Measurements from ENCODE around the gene SYNE2.

DNA sequence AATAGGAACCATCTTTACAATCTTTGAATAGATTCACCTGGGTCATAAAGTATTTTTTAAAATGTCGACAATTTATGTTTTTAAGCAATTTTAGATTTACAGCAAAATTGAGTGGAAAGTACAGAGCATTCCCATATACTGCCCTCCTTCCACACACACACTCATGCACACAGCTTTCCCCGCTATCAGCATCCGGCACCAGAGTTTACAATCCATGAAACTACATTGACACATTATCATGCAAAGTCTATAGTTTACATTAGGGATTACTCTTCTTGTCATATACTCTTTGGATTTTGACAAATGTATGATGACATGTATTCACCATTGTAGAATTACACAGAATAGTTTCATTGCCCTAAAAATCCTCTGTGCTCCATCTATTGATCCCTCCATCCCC is 9.0 kb upstream of the SYNE2 start:
- TF ChIP-seq EZH2phosphoT487 (IDR thresholded peaks at IDR 0.05; ENCODE audit: borderline replicate concordance, low read depth, low read length), result no peak
- no peak for TF ChIP-seq CTCF (conservative IDR thresholded peaks at IDR 0.05; ENCODE audit: low read length)
